Right renal cortex interstitium (tissue), 3 donors: ENCODE data around the gene SLC10A2. TPM values are rescaled to one million over a fixed set of nuclear protein-coding genes. Genes with fewer than 3 reads are reported as not detected.

Experiments used
- DNase-seq, 3 donors: peaks; one replicate each; pipeline ENCODE4 v3.0.0-alpha.2; 2013; ENCODE audit warnings: low read depth in 3 of 3, low spot score in 2 of 3
- polyA plus RNA-seq, 3 donors: library from polyadenylated mRNA; unstranded; fragments of 120-200 nt; gene quantifications; one replicate each; pipeline ENCODE4 v1.2.1, GENCODE V29; 2013; ENCODE audit not compliant: insufficient read length in 3 of 3

The SLC10A2 gene
- polyA plus RNA-seq, 3 donors, result 0.68 to 0.80 (median 0.72) TPM

DNA sequence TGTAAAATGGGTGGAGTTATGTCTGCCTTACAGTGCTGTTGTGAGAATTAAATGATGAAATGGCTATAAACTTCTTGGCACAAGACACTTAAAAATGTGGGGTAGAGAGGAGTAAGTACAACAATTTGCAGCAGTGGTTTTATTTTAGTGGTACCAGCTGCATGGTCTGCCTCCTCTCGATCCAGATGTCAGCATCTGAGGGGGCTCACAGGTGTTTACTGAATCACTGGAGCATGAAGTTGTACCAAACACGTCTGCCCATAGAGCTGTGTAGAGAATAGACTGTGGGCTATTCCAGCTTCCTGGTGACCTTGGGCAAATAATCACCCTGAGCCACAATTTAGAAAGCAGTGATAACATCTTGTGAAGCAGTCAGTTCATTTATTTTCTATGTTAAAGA lies 11.1 kb downstream of the SLC10A2 start:
- no peak for DNase-seq

DNA sequence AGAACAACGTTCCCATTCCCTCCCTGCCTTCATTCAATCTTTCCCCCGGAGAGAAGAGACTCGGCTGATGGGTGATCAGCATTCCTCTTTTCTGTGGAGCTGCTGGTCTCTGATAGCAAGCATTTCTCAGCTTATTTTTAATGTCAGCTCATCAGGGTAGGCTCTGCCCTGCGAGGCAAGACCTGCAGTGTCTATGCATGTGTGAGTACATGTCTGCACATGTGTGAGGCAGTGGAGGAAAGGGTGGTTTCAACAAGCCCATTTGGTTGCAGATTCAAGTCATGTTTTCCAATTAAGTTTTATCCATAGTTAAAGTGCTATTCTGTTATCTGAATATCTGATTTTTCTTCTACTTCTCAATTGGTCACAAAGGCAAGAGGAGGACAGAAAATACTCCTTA lies 19.5 kb downstream of the SLC10A2 start:
- no peak for DNase-seq

DNA sequence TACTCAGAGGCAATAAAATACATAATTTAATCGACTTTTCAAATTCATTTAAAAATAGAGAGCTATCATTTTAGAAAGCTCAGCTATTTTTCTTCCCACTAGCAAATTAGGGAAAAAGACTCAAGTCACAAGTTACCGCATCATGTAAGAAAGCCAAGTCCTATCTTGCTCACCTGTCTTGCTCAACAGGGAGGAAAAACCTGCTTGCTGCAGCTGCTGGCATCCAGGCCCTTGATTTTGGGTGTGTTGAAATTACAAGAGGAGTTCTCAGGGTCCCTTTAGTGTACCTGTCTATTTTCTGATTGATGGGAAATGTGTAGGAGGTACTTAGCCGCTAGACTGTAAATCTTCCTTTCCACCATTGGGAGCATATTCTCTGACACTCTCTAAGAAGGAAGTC lies 22.2 kb downstream of the SLC10A2 start:
- no peak for DNase-seq

DNA sequence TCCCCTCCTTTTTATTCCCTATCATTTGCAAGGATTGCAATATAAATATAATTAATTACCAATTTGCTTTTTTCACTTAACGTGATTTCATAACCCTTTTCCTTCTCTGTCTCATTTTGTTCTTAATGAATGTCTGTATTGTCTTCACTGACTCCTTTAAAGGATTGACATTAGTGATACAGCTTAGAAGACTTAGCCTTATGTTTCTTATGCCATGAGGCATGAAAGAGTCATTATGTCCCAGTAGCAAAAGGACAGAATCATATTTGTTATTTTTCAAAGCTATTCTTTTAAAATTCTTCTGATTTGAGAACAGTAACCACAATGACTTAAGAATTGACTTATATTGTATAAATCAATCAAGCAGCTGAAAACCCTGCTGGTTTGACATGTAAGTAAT lies 26.2 kb downstream of the SLC10A2 start:
- no peak for DNase-seq

DNA sequence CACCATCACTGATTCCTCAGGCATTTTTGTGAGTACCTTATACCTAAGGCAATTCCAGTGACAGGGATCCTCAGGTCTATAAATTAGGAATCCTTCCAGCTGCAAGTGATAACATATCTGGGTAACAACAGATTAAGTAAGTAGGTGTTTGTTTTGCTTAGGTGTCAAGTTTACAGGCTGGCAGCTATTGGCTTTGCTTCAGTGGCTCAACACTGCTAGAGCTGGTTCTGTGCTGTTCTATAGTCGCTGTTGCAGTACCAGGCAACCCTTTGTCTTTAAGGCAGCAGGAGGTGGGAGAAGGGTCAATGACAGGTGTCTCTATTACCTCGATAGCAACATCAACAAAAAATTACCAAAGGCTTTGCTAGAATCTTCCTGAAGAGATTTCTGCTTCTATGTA lies 27.0 kb downstream of the SLC10A2 start:
- peak in 2 of 3 donors; percentile 10 to 19 for DNase-seq

DNA sequence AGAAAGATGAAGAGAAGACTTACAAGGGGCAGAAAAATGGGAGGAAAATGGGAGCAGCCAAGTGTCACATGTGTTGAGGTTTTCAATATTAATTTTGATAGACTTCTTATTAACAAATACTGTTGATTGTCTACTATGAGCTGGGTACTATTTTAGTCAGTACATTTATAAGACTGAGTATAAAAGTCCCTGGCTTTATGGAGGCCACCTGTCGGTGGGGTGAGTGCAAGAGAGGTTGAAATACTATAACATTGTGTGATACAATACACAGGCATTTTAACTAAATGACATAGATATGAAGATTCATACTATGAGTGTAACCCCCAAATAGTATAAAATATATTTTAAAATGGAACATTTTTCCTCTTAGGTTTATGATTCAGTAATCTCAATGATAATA lies 29.9 kb downstream of the SLC10A2 start:
- no peak for DNase-seq

DNA sequence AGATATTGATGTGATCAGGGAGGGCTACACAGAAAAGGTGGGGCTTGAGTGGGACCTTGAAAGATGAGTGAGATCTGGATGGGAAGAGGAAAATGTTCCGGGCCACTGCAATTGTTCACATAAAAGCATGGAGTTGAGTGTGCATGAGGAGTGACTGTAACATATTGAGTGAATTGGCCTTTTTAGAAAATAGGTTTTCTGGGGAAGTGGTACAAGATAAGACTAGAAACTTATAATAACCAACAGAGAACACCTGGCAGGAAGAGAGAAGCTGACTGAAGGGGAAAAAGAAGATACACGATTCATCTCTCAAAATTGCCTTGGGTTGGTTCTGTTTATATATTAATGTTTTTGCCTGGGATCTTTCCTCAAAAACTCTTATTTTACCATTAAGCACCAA lies 32.2 kb downstream of the SLC10A2 start:
- DNase-seq, result no peak

DNA sequence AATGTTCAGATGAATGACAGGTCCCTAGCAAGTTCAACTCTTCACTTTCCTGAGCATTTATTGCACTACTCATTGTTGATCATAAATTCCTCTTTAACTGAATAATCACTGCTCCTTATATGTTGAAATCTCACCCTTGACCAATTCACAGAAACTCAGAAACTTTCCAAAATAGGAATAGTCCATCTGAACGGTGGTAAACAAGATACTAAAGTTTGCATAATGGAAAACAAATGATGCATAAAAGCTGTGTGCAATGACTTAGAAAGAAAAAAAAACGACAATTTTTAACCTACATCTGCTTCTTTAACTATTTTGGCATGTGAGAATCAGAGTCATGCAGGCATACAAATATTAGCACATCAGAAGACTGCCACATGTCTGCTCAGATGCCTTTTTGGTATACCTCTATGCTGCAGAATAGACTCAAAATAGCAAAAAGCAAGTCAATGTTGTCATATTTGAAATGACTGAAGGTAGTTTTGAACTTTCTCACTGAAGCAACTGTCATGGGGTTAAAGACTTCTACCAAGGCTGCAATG lies 34.8 kb downstream of the SLC10A2 start:
- no peak for DNase-seq

DNA sequence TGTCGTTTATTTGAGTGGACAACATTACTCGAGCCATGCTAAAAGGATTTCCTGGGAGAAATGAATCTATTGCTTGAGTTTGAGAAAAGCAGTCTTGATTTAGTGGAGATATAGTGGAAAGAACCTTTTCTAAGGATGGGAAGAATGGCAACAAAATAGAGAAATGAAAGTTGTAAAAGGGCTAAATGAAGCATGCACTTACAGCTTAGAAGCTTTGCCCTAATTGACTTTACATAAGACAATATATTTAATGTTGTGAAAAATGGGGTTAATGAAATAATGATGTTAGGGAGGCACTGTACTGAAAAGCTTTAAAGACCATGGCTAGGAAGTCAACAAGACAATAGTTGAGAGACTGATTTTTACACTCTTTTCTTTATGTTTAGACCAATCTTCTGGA lies 35.4 kb downstream of the SLC10A2 start:
- DNase-seq, result no peak

DNA sequence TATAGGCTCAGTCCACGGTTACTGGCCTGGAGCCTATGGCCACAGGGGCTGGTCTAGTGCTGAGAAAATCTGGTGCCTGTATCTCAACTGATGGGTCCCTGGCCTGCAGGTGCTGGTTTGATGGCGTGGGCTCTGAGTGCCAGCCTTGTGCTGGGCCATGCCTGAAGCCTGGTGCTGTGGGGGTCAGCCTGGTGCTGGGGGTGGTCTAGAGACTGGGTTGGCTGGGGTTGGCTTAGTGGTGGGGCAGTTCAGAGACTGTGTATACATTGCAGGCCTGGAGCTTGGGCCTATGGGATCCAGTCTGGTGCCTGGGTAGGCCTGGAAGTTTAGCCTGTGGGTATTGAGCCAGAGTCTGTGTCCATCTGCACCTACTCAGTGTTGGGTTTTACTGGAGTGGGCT lies 36.4 kb downstream of the SLC10A2 start:
- no peak for DNase-seq

DNA sequence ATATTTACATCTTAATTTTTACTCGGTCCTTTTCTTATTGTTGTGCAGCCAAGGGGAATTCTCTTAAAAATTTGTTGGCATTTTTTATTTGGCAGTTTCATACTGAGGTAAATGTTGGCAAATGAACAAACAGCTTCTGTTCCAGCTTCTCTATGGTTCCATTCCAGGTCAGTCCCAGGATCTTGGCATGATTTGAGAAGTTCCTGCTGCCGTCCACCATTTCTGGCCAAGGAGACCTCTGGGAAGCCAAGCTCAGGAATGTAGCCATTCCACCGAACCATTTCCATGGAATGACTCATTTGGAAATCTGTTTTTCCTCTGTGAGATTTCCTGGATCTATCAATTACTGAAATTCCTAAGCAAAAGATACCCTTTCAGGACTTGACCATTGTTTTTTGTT lies 43.9 kb downstream of the SLC10A2 start:
- DNase-seq, result no peak

DNA sequence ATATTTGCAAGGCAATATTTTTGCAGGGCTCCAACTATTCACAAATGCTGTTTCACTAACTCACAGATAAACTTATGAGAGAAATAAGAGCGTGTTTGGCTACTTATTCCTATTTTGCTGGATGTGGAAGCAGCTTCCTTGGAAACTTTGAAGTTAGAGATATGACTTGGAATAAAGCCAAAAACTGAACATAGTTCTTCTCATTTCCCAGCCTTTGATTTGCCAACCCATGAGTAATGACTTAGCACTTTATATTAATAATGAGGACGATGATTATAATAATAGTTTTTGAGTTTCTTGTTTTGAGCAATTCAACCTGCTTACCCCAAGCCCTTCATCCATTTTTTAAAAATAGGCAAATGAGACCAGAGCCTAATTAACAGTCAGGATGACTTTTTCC lies 47.7 kb downstream of the SLC10A2 start:
- no peak for DNase-seq

DNA sequence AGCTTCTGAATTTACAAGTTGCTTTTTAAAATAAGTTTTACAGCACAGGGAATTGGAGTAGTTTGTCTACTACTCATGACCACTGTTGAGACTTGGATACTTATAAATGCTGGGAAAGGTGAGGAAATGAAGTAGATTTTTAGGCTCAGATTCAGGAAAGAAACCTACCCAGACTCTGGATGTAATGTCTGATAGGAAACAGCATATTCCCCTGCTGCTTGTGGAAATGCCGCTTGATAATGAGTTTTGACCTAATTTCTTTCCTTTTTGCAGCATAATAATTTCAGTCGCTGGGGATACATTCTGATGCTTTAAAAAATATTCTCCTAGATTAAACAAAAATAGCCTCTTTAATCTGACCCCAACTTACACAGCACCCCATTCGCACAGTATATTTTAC lies 53.6 kb downstream of the SLC10A2 start:
- DNase-seq, result no peak

DNA sequence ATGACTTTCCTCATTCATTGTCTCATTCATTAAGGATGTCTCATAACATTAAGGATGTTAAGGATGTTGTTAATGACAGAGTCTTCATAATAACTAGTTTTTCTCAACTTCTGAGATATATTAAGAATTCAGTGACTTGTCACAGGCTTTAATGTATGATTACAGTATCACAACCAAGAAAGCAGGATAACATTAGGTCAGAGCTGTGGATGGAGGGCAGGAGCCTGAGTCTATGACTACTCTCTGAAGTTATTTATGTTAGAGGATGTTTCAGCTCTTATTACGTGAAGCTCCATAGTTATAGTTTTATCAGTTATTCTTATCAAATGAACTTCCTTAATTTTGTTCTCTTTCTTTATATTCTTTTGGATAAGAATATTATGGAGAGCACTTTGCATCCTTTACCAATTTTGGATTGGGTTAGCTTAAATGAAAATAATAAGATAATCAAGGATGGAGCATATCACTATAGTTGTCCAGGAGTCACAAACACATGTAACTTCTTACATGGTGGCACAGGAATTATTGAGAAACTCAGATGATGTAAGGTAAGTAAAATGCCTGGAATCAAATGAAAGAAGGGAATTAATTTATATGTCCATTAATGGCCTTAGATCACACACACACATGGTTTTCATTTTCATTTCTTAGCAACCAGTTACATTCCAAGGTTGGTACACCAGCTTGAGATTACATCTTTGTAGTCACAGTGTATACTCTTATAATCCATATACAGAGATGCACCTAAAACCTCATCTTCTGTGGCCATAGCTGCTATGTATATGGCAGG lies 57.0 kb downstream of the SLC10A2 start:
- no peak for DNase-seq

DNA sequence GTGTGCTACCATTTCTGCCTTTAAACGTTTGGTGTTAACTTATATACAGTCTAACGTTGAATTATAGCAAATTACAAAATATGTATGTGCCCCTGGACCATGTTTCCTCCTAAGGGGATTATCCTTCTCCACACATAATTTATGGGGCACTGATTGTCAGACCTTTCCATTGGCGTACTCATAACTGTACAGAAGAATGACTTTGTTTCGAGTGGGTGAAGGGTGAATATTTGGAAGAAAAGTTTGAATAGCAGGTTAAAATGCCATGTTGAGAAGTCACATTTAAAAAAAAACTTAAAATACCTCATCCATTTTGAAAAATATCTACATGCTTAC lies 58.8 kb downstream of the SLC10A2 start:
- DNase-seq, result no peak

DNA sequence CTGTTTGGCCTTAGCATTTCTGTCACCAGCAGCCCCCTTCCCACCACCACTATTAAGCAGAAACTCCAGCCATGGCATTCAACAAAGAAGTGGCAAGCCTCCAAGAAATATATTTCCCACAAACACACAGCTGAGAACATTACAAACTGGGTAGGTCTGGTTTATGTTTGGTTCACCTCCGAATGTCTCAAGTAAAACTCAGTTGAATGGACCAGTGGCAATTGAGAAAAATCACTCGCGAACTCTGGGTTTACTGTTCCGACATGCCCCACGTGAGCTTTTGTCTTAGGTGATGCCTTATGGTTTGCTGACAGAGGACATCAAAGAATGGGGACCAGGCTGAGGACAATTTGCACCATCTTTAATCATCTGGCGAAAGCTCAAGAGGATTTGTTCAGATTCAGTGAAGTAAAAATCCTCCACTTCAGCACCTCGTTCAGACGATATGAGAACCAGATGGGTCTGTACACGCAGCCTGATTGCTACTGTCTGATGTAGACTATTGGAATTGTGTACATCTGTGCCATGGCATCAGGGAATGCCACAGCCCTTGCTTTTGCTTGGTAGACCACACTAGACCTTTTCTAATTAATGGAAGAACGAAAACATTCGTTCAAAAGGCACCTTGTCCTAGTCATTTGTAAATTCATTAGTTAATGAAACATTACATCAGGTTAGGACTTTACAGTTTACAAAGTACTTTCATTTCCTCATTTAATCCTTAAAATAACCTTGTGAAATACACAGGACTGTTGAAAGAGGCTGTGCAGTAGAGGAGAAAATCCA lies 59.4 kb downstream of the SLC10A2 start:
- no peak for DNase-seq

DNA sequence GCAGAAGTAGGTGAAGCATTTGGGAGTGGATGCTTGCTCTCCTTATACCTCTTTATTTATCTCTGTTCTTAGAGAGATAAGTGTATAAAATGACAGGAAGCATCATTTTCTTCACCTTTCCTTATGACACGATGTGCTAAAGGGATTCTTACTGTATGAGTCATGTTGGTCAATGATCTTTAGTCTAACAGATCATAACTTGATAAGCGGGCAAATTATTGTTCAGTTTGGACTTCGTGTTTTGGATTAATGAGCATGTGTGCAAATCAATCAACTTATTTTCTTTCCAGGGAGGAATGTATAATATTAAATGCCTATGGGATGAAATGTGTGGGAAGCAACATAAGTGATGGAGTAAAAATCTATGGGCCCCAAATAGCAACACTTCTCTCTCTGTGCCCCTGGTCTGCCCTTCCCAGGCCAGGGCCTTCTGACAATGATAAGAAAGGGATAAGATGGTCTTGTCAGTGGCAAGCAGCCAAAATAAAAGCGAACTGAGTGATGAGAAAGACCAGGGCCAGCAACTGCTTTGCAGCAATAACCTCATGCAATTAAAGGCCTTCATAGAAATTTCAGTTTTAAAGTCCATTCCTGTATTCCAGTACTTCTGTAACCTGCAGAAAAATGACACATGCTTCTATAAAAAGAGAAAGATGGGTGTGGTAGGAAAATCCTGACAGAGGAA lies 61.4 kb downstream of the SLC10A2 start:
- DNase-seq, result no peak

DNA sequence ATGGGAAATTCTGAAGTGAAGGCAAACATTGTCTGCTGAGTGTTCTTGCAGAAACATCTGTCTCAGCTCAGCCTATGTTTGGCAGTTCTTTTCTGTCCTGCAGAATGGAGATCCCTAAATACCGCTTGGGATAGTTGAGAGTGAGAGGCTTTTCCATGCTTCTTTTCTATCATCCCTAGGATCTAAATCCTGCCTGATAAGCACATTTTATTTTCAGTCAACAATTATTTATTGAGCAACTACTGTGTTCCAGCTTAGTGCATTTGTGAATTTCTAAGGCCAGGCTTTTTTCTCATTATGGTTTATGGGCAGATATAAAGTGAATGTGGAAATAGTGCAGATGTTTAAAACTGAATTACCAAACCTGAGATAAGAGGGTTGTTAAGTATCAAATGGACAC lies 62.6 kb downstream of the SLC10A2 start:
- DNase-seq, result no peak

DNA sequence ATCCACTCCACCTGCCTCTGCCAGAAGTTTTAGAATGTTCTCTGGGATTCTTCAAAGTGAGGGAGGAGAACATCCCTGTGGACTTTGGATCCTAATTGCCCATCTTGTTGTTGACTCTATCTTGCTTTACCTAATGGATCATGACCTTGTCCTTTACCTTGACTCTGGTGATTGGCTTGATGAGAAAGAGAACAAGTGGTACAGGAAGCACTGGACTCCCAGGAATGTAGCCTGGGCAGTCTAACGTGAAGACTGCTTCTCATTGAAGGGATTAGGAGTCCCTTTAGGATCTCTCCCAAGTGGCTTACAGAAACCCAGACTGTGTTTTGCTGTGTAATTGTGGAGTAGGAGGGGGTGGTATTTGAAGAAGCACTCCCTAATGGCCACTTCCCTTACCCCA lies 63.9 kb downstream of the SLC10A2 start:
- no peak for DNase-seq

DNA sequence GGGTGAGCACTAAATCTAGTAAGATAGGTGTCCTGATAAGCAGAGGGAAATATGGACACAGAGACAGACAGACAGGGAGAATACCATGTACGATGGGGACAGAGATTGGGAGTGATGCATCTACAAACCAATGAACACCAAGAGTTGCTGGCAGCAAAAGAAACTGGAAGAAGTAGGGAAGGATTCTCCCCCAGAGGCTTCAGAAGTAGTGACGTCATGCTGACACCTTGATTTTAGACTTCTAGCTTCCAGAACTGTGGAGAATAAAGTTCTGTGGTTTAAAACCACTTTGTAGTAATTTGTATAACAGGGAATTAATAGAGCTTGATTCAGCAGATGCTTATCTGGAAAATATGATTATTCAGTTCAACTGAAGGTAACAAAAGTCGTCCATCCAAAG lies 66.1 kb downstream of the SLC10A2 start:
- no peak for DNase-seq

DNA sequence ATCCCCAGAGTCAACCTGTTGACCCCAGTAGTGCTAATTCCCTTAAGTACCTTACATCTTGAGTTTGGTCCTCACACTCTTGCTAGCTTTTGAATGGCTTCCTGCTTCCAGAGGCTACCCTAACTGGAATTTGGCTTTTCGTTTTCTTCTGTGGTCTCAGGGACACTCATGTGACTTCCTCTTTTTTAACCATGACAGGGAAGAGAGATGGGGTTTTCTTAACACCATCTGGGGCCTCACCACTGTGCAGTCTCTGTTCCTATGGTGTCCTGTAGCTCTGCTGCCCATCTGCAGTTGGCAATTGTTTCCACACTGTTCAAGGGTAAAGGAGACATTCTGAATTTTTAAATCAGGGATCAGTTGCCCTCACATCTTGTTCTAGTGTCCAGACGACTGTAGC lies 66.7 kb downstream of the SLC10A2 start:
- no peak for DNase-seq
